GM12878 (cell line): Measurements from ENCODE around the gene AP2A2. TPM values are rescaled to one million over a fixed set of nuclear protein-coding genes. Genes with fewer than 3 reads are reported as not detected.

Source experiments
- ATAC-seq: fragments of 200-7000 bp; cut with Tn5 transposase; 3 replicates; pipeline ENCODE4 v1.9.1; 2020; ENCODE audit warnings: mild to moderate bottlenecking, moderate library complexity
- BruUV-seq: library from RNA; stranded (reverse); fragments of 400-500 nt; replicated peaks from 2 replicates; lab custom pipeline; 2021; lab: Mats Ljungman, UMichigan
- CTCF ChIA-PET: fragments of 300-600 bp; sonication (Branson Sonifier 250); formaldehyde crosslinking; extraction: SDS; loops from one replicate; lab custom pipeline; 2021; ENCODE audit warnings: inconsistent platforms; lab: Yijun Ruan, JAX
- POLR2A ChIA-PET: fragments of 350-600 bp; formaldehyde crosslinking; extraction: SDS; loops from one replicate; lab custom pipeline; 2021; ENCODE audit warnings: inconsistent platforms; lab: Charles Lee
- RAD21 ChIA-PET: fragments of 300-600 bp; sonication (Branson Sonifier 250); formaldehyde crosslinking; loops from one replicate; lab custom pipeline; 2023; ENCODE audit warnings: antibody characterized with exemption; ENCODE audit not compliant: unreplicated experiment; lab: Charles Lee
- SMC1A ChIA-PET: fragments of 300-600 bp; sonication (Branson Sonifier 250); formaldehyde crosslinking; loops from one replicate; lab custom pipeline; 2023; ENCODE audit not compliant: unreplicated experiment, uncharacterized antibody; lab: Charles Lee
- DNase-seq: peaks from one replicate; pipeline ENCODE4 v3.0.0-alpha.2; 2011; ENCODE audit warnings: low read depth, low spot score
- FAIRE-seq: peaks from 3 replicates; lab custom pipeline; 2011; peaks lifted over from hg19 to GRCh38; lab: Jason Lieb, UNC
- H2AFZ ChIP-seq: 2 replicates; pipeline ENCODE4 v1.6.0; 2011; ENCODE audit warnings: low read depth, low read length, control low read depth; ENCODE audit not compliant: control insufficient read depth
- H3K27ac ChIP-seq: 2 replicates; pipeline ENCODE4 v1.5.1; 2011; ENCODE audit warnings: control low read depth; ENCODE audit not compliant: control insufficient read depth, insufficient read depth
- H3K27me3 ChIP-seq, 2 experiments: replicated peaks in 1 of 2; 2 replicates each; pipeline versions ENCODE4 v1.6.0 to v1.6.1; 2011; ENCODE audit warnings: low read length in 1 of 2; ENCODE audit not compliant: control insufficient read depth in 2 of 2, insufficient read depth in 2 of 2
- H3K36me3 ChIP-seq, 2 experiments: 2 replicates each; pipeline ENCODE4 v1.5.1; 2011; ENCODE audit warnings: low read length in 1 of 2; ENCODE audit not compliant: control insufficient read depth in 2 of 2, insufficient read depth in 2 of 2
- H3K4me1 ChIP-seq: 2 replicates; pipeline ENCODE4 v1.6.1; 2011; ENCODE audit warnings: mild to moderate bottlenecking, low read length, moderate library complexity, mixed read lengths; ENCODE audit not compliant: control insufficient read depth, insufficient read depth
- H3K4me2 ChIP-seq: 2 replicates; pipeline ENCODE4 v1.6.0; 2011; ENCODE audit warnings: control low read depth; ENCODE audit not compliant: control insufficient read depth, insufficient read depth
- H3K4me3 ChIP-seq: fragments of 200-600 bp; sonication (generic); 2 replicates; pipeline ENCODE4 v1.5.1; 2016
- H3K79me2 ChIP-seq: 2 replicates; pipeline ENCODE4 v1.6.0; 2011; ENCODE audit warnings: low read length; ENCODE audit not compliant: control insufficient read depth, insufficient read depth
- H3K9ac ChIP-seq: 2 replicates; pipeline ENCODE4 v1.8.0; 2011; ENCODE audit warnings: low read length, control low read depth, mixed read lengths; ENCODE audit not compliant: control insufficient read depth, insufficient read depth
- H3K9me3 ChIP-seq: replicated peaks from 3 replicates; pipeline ENCODE4 v1.5.1; 2011; ENCODE audit warnings: mild to moderate bottlenecking, low read length; ENCODE audit not compliant: control insufficient read depth, insufficient read depth
- H4K20me1 ChIP-seq: 2 replicates; pipeline ENCODE4 v1.6.0; 2011; ENCODE audit not compliant: control insufficient read depth, insufficient read depth
- CHD4 ChIP-seq: fragments of 200-600 bp; sonication (generic); IDR thresholded peaks from 2 replicates; pipeline ENCODE4 v1.6.1; 2016; ENCODE audit warnings: mild to moderate bottlenecking
- CREB1 ChIP-seq: IDR thresholded peaks from 2 replicates; pipeline ENCODE4 v1.6.1; 2012; ENCODE audit warnings: low read depth, mild to moderate bottlenecking, inconsistent platforms
- EGR1 ChIP-seq, 2 experiments: IDR thresholded peaks; 1 replicate in 1 of 2; 2 replicates in 1 of 2; pipeline ENCODE4 v1.6.1; 2011 to 2012; ENCODE audit warnings: low read depth in 2 of 2, low read length in 2 of 2, borderline replicate concordance in 1 of 2, mild to moderate bottlenecking in 1 of 2, moderate library complexity in 1 of 2
- ELK1 ChIP-seq: IDR thresholded peaks from 2 replicates; pipeline ENCODE4 v1.6.1; 2012; ENCODE audit warnings: low read depth, low read length, improper control_type of control experiment
- IKZF1 ChIP-seq: fragments of 450-650 bp; conservative IDR thresholded peaks from 2 replicates; pipeline ENCODE4 v1.6.1; 2017; ENCODE audit warnings: antibody characterized with exemption, mild to moderate bottlenecking
- JUNB ChIP-seq: IDR thresholded peaks from 2 replicates; pipeline ENCODE4 v1.6.1; 2016; ENCODE audit warnings: antibody characterized with exemption, mild to moderate bottlenecking
- KLF5 ChIP-seq: fragments of 450-650 bp; IDR thresholded peaks from 2 replicates; pipeline ENCODE4 v1.6.1; 2014; ENCODE audit warnings: mild to moderate bottlenecking; ENCODE audit not compliant: partially characterized antibody
- PKNOX1 ChIP-seq: fragments of 450-650 bp; IDR thresholded peaks from 2 replicates; pipeline ENCODE4 v1.6.1; 2016; ENCODE audit warnings: mild to moderate bottlenecking
- PML ChIP-seq: IDR thresholded peaks from 2 replicates; pipeline ENCODE4 v1.6.1; 2012; ENCODE audit warnings: low read length, inconsistent platforms
- POLR2A ChIP-seq: IDR thresholded peaks from 2 replicates; pipeline ENCODE4 v1.6.1; 2011; ENCODE audit warnings: low read depth, mild to moderate bottlenecking, low read length
- RUNX3 ChIP-seq: IDR thresholded peaks from 2 replicates; pipeline ENCODE4 v1.6.1; 2012; ENCODE audit warnings: low read length, inconsistent platforms
- TARDBP ChIP-seq: IDR thresholded peaks from 2 replicates; pipeline ENCODE4 v1.6.1; 2016; ENCODE audit warnings: borderline replicate concordance
- YBX1 ChIP-seq: fragments of 450-650 bp; IDR thresholded peaks from 2 replicates; pipeline ENCODE4 v1.6.1; 2016; ENCODE audit warnings: antibody characterized with exemption
- WGBS: methylation state at CpG from one replicate; pipeline ENCODE4 v1.1.6; 2016; ENCODE audit warnings: low lambda C conversion rate; ENCODE audit not compliant: insufficient replicate concordance, insufficient coverage; ENCODE audit errors: missing lambda C conversion rate; 5-methylcytosine and 5-hydroxymethylcytosine counted together
- in situ Hi-C: fragments of 300-500 bp; cut with MboI; formaldehyde crosslinking; loops from 9 replicates; pipeline ENCODE4 v1.14.3; 2018; ENCODE audit warnings: mixed read lengths
- intact Hi-C: fragments of 100-400 bp; cut with micrococcal nuclease; formaldehyde crosslinking; loops from one replicate; pipeline ENCODE4 v1.14.2; 2022; ENCODE audit not compliant: unreplicated experiment
- polyA plus RNA-seq, 11 experiments: library from polyadenylated mRNA; depleted of rRNA in 4 of 11; unstranded in 6 of 11; stranded (reverse) in 5 of 11; fragments of >200 nt; fragmentation: Nextera tagmentation in 4 of 11; fragmentation: Illumina TruSeq in 1 of 11; extraction: Ambion mirVana in 4 of 11; extraction: Trizol in 1 of 11; gene quantifications; 1 replicate in 1 of 11; 2 replicates in 10 of 11; pipeline versions ENCODE4 v1.2.1 to v1.2.3, GENCODE V29; 2011 to 2016; ENCODE audit warnings: inconsistent platforms in 2 of 11, missing spikeins in 2 of 11, low read depth in 1 of 11
- total RNA-seq, 4 experiments: library from RNA; depleted of rRNA in 3 of 4; stranded (reverse); fragments of >200 nt in 3 of 4; fragmentation: Illumina TruSeq in 1 of 4; extraction: Trizol in 1 of 4; gene quantifications; 2 replicates each; pipeline versions ENCODE4 v1.2.1 to v1.2.3, GENCODE V29; 2013 to 2021

Gene AP2A2
- total and polyA plus RNA-seq, 10 of the 15 experiments (the other 5 are each of a cell fraction or from before 2014, with no cell fraction given) = 0.58 to 48.8 (median 18.2) TPM

- no peak for TF ChIP-seq CHD4
- TF ChIP-seq, all 136 proteins: peak for 0
Observed at GRCh38 chr11:985406-985805, 59.7 kb downstream of the AP2A2 start (continued).

GRCh38 chr11:985848-986247, 60.2 kb downstream of the AP2A2 start:
- no peak for TF ChIP-seq POLR2A
- no peak for TF ChIP-seq YBX1
- no peak for TF ChIP-seq TARDBP
- peaks cover 11 to 32% of the 10 kb centered on the region in 2 experiments for H3K36me3 ChIP-seq
- 92% methylated on average over 20 of the region's 20 CpGs for WGBS
- ATAC-seq (no peak), FAIRE-seq (no peak), DNase-seq (no peak)
- SMC1A ChIA-PET = no interaction called here
- no peak overlapping the region for H3K4me2 ChIP-seq
- CTCF ChIA-PET = no interaction called here
- no peaks in the 10 kb centered on the region for H4K20me1 ChIP-seq
- in situ Hi-C loops = no loop called here
- POLR2A ChIA-PET = no interaction called here
- no peaks in the 10 kb centered on the region for H3K4me1 ChIP-seq
- intact Hi-C loops = no loop called here
- H3K79me2 ChIP-seq = no peaks in the 10 kb centered on the region
- H3K9me3 ChIP-seq = no peaks in the 10 kb centered on the region
- BruUV-seq = no TSS peak
- H3K27ac ChIP-seq = no peak overlapping the region
- no peak overlapping the region for H2AFZ ChIP-seq
- RAD21 ChIA-PET = no interaction called here
- H3K9ac ChIP-seq = no peak overlapping the region
- no peaks in the 10 kb centered on the region for H3K27me3 ChIP-seq
- H3K4me3 ChIP-seq = no peak overlapping the region

- peaks cover 10 to 32% of the 10 kb centered on the region in 2 experiments for H3K36me3 ChIP-seq
- 88% methylated on average over 28 of the region's 28 CpGs for WGBS
- SMC1A ChIA-PET = no interaction called here
Observed at GRCh38 chr11:986270-986951, 60.7 kb downstream of the AP2A2 start.

More at GRCh38 chr11:986270-986951, 60.7 kb downstream of the AP2A2 start:
- ATAC-seq (no peak), FAIRE-seq (no peak), DNase-seq (no peak)
- Histone ChIP-seq H3K9ac (no peak overlapping the region), H3K4me1 (no peaks in the 10 kb centered on the region), H3K27me3 (no peaks in the 10 kb centered on the region), H3K27ac (no peak overlapping the region), H2AFZ (no peak overlapping the region), H3K4me3 (no peak overlapping the region), H3K4me2 (no peak overlapping the region), H4K20me1 (no peaks in the 10 kb centered on the region), H3K9me3 (no peaks in the 10 kb centered on the region), H3K79me2 (no peaks in the 10 kb centered on the region)
- in situ Hi-C loops (no loop called here), intact Hi-C loops (no loop called here)
- BruUV-seq = no TSS peak
- RAD21 ChIA-PET = no interaction called here
- CTCF ChIA-PET = no interaction called here
- POLR2A ChIA-PET = no interaction called here
- TF ChIP-seq JUNB (no peak), IKZF1 (no peak), PML (no peak), RUNX3 (no peak), EGR1 (IDR thresholded peaks at IDR 0.05; ENCODE audit: borderline replicate concordance in 1 of 2, low read depth in 2 of 2, low read length in 2 of 2) (no peak), KLF5 (no peak), PKNOX1 (no peak), CREB1 (no peak), ELK1 (no peak)
